Upper lobe of left lung (tissue), 4 donors: Measurements from ENCODE around the gene PIGP.

ENCODE experiments used
- CTCF ChIP-seq, 6 experiments: fragments of 450-650 bp in 4 of 6; fragments of 200-600 bp in 2 of 6; sonication (generic) in 2 of 6; IDR thresholded peaks; one replicate each; pipeline ENCODE4 v1.5.1; 2016 to 2019; ENCODE audit warnings: antibody characterized with exemption in 6 of 6
- EP300 ChIP-seq, 4 donors: sonication (generic); formaldehyde crosslinking; IDR thresholded peaks; one replicate each; pipeline ENCODE4 v1.5.1; 2017; ENCODE audit warnings: antibody characterized with exemption in 4 of 4, control low read depth in 2 of 4
- POLR2AphosphoS5 ChIP-seq, 2 donors: sonication (generic); formaldehyde crosslinking; IDR thresholded peaks; one replicate each; pipeline ENCODE4 v1.5.1; 2017; ENCODE audit warnings: antibody characterized with exemption in 2 of 2

DNA sequence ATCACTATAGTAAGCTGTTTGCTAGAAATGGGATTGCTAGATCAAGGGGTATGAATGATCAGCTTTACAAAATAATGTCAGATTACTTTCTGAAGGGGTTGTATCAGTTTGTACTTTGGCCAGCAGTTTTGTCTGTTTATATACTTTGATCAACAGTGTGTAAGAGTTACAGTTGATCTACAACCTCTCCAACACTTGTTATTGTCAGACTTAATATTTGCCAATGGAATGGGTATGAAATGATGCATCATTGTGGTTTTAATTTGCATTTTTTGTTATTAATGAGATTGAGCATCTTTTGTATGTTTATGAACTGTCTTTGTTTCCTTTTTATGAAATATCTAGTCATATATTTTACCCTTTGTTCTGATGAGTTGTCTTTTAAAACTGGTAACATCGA is 4.5 kb upstream of the PIGP start:
- no peak for TF ChIP-seq CTCF (IDR thresholded peaks at IDR 0.05)
- TF ChIP-seq EP300 (IDR thresholded peaks at IDR 0.05) = no peak
- no peak for TF ChIP-seq POLR2AphosphoS5 (IDR thresholded peaks at IDR 0.05)
